HG02759 (cell line): ENCODE data around the gene CIBAR2.
"Not testable (repeated sequence)": the region's sequence is repeated elsewhere in the genome, so short reads cannot be mapped to it uniquely, and the experiment has no call there.

Experiments used
- ATAC-seq: cut with Tn5 transposase; IDR thresholded peaks from one replicate; pipeline ENCODE4 v1.9.1; 2021; ENCODE audit warnings: mild to moderate bottlenecking, moderate library complexity; ENCODE audit not compliant: unreplicated experiment

CIBAR2 gene

DNA sequence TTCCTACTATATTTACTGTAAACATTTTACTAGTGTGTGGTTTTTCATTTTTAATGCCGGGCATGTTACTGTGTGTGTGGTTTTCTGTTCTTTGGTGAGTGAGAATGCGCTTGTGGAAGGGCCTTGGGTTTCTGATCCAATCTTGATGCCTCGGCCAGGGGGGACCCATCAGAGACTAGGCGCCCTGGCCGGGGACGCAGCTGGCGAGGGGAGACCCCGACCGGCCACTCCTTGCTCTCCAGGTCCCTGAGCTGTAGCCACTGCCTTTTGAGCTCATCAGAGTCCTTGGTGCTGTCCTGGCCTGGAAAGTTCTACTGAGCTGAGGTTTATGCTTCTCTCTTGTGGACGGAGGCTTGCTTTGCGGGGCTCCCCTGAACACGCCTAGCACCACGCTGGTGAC lies 47.2 kb downstream of the CIBAR2 start:
- no peak for ATAC-seq

DNA sequence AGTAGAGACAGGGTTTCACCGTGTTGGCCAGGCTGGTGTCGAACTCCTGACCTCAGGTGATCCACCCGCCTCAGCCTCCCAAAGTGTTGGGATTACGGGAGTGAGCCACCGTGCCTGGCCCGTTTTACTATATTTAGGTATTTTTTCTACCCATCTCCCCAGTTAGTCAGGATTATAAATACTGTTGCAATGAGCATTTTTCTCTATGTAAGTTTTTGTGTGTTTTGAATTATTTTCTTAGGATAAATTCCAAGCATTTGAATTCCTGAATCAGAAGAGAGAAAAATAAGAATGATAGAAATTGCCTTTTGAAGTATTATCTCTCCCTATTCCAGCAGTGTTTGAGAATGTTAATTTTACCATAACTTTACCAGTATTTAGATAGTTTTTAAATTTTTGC lies 48.1 kb downstream of the CIBAR2 start:
- ATAC-seq, result no peak

DNA sequence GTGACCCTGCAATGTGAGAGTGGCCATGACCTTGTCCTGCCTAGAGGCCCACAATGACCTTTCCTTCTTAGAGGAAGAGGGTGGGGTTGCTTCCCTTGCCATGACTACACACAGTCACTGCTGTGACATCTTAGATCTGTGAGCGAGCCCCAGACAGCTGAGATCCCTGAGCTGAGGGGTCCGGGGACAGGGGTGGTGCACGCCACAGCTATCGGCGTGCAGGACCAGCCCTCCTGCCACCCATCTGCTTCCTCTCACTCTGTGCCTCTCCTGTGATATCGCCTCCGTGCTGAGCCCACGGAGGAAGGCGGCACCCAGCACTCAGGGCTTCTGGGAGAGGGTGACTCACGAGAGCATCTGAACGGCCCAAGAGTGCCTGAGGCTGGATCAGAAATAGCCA lies 49.4 kb downstream of the CIBAR2 start:
- ATAC-seq, result no peak

DNA sequence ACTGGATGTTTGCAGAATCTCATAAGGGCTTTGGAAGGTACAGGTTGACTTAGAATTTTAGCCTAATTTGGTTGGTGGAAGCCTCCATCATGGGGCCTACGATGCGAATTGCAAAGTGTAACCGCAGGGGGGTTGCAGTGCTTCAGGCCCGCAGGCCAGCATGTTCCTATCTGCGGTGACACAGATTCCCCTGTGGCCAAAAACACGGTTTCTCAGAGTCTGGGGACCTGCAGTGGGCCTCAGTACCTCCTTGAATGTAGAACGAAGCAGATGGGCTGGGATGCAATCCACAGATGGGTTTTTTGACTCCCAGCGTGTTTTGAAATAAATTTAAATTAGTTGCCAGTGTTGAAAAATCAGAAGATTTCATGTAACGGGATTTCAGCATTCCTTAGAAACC lies 49.9 kb downstream of the CIBAR2 start:
- no peak for ATAC-seq

DNA sequence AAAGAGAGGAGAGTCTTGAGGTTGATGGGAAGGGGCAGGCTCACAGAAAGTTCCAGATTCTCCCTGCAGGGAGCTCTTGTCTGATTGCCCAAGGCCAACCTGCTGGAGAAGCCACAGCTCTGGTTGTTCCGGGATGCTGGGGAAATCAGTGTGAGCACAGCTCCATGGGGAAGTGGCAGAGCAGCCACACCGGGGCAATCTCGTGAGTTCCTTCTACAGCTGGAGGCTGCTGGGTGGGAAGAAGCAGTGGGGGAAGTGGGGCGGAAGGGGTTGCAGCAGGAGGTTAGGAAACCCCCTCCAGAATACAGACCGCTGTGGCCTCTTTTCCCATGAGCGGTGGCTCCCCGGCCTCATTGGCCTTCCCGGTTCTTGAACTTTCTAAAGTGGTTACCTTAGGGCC lies 50.7 kb downstream of the CIBAR2 start:
- ATAC-seq, result no peak

DNA sequence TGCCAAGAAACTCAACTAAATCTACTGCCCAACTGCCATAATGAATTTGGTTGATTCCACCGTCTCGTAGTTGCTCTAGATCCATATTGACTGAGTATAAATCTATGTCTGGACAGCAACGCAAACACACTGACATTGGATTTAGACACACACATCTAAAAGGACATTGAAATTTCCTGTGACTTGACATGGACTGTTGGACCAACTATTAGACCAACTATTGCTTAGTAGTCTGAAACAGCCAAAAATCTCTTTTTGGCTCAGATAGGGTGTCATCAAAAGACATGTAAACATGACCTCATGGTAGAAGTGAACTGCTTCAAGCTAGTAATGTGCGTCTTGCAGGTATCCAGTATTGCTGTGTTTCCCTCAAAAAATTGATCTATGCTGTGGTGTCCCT lies 53.4 kb downstream of the CIBAR2 start:
- no peak for ATAC-seq

DNA sequence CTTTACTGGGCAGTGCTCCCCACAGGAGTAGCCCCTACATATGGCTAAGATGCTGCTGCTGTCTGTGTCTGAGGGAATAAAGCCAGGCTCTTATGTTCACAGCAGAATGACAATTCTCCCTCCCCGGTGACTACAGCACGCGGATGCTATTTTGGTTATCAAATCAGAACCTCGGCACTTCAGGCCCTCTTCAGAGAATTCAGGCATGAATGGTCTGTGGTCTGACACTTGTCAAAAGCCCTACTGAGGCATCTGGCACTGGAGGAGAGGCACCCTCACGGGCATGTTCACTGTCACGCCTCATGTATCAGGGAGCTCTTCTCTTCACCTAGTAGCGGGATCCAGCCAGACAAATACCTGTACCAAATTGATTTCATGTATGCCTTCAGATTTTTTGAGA lies 54.3 kb downstream of the CIBAR2 start:
- peak; percentile 37 for ATAC-seq

DNA sequence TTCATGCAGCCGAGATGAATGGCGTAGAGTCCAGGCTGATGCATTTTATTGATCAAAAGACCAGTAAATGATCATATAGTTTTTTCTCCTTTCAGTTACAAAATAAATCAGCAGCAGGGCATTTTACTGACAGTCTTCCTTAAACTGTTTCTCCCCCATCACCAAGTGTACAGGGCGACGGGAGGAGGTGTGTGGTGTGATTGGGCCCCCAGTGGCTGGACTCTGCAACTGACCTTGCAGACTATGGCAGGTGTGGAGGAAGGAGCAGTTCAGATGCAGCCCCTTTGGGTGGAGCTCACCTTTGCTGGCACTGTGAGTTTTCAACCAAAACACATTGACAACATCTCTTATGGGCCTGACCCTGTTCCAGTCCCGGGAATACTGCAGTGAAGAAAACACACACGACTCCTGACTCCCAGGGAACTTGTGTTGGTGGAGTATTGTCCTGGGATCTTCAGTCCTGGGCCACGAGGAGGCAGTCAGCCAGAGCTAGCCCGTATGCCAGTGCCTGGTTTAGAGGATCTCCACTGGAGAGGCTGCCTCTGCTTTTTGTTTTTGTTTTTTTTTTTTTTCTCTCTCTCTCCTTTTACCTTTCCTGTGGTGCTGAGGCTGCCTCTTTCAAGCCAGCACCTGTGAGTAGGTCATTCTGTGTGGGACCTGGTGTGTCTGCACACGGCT lies 54.9 kb downstream of the CIBAR2 start:
- no peak for ATAC-seq

DNA sequence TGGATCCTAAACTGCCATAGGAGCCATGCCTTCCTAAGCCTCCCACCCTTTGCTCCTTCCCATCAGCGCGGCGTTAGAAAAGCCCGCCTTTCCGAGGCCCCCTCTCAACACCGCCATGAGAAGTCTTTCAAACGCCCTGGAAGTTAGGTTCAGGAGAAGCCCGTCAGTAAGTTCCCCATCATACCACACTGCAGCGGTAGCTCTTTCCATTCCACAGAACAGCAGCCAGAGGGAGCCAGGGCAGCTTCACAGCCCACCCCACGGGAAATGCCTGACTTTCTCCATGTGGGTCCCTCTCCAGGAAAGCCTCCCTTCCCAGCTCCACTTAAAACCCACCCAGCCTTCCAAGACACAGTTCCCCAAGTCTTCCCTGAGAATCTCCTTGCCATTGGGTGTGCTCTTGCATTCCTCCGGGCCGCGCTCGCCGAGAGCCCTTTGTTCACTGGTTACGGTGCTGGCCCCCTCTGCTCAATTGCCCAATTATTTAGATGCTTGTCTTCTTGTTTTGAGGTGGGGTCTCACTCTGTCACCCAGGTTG lies 56.0 kb downstream of the CIBAR2 start:
- ATAC-seq, result no peak

DNA sequence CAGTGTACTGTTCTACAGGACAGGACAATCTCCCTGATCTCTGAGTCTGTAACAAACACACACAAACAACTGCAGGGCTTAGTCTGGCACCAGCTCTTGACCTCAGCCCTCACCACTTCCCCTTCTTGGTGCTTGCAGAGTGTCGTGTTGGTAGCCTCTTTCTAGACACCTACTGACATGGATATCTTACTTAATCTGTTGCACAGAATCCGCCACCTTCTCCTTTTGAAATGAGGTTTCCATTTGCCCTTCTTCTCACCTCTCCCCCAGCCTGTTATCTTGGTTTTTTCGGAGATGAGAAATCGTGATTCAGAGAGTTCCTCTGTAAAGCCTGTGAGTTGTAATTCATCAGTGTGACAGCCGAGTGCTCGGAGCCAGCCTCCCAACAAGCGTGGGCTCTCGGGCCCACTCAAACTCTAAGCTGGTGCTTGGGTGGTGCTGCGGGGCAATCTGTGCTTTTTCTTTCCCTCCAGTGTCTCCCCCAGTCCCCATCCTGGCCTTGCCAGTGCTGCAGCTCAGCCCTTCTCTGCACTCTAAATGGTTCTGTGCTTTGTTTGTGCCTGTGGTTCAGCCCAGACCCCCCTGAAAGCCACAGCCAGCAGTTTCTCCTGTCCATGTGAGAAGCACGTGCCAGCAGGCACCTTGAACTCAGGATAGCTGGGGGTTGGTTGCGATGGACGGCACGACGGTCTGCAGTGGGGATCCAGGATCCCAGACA lies 56.6 kb downstream of the CIBAR2 start:
- ATAC-seq, result peak; percentile 84

DNA sequence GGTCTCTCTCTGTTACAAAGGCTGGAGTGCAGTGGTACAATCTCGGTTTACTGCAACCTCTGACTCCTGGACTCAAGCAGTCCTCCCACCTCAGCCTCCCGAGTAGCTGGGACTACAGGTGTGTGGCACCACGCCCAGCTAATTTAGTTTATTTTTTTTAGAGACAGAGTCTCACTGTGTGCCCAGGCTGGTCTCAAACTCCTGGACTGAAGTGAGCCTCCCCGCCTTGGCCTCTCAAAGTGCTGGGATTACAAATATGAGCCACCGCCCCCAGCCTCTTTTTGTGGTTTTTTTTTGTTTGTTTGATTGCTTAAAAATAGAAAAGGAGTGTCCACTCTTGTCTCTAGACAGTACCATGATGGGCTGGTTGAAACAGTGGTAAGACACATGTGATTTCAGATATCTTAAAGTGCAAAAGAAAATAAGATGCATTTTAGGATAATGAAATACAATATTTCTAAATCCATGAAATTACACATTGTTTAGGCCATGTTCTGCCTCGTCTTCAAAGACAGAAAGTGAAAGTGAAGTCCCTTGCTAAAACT lies 57.3 kb downstream of the CIBAR2 start:
- ATAC-seq, result no peak

DNA sequence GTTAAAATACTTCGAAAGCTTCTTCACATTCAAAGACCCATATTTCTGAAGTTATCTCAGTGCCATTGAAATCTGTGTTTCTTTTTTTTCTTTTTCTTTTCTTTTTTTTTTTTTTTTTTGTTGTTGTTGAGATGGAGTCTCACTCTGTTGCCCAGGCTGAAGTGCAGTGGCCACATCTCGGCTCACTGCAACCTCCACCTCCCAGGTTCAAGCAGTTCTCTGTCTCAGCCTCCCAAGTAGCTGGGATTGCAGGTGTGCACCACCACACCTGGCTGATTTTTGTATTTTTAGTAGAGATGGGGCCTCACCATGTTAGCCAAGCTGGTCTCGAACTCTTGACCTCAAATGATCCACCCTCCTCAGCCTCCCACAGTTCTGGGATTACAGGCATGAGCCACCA lies 58.0 kb downstream of the CIBAR2 start:
- ATAC-seq, result not testable (repeated sequence)

DNA sequence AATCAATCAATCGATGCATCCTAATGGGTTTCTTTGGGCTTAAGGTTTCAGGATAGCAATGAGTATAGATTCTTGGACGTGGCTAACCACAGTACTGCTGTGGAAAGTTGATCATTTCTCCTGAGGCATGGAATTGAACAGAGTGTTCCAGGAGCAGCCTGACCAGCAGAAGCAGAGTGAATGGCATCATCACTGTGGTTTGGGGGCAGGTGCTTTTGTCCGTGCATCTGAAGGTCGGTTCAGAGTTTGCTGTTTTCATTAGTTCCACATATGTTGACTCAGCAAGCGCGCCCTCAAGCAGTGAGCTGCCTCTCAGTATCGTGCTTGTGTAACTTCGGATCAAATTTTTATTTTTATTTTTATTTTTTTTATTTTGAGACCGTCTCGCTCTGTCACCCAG lies 59.7 kb downstream of the CIBAR2 start:
- ATAC-seq, result no peak

DNA sequence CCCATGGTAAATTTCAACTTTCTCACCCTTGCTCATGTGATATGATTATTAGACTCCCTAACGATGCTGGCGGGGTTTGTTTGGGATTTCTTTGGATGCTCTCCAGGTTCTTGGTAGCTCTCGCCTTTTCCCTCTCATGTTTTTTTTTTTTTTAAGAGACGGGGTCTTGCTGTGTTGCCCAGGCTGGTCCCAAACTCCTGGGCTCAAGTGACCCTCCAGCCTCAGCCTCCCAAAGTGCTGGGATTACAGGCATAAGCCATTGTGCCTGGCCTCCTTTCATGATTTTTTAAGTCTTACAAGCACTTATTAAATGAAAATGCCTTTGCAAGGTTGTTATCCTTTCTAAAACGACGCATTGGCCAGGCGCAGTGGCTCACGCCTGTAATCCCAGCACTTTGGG lies 60.6 kb downstream of the CIBAR2 start:
- no peak for ATAC-seq

DNA sequence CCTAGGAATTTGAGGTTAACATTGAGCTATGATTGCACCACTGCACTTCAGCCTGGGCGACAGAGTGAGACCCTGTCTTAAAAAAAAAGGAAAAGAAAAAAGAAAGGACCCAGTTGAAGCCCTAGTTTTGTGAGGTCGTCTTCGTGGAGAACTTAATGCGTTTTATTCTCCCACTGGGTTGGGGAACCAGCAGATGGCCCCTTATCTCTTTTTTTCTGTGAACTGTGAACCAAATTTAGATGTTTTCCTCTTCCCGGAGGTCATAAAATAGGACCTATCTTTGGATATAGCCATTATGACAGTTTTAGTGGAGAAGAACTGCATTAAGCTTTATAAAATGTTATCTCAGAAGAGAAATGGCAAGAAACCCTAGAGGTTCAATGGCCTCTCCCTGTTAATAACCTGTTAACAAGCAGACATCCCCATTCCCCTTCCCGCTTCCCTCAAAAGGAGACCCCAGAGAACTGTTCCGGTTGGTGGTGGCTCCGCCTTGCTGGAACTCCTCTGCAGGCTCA lies 61.1 kb downstream of the CIBAR2 start:
- no peak for ATAC-seq

DNA sequence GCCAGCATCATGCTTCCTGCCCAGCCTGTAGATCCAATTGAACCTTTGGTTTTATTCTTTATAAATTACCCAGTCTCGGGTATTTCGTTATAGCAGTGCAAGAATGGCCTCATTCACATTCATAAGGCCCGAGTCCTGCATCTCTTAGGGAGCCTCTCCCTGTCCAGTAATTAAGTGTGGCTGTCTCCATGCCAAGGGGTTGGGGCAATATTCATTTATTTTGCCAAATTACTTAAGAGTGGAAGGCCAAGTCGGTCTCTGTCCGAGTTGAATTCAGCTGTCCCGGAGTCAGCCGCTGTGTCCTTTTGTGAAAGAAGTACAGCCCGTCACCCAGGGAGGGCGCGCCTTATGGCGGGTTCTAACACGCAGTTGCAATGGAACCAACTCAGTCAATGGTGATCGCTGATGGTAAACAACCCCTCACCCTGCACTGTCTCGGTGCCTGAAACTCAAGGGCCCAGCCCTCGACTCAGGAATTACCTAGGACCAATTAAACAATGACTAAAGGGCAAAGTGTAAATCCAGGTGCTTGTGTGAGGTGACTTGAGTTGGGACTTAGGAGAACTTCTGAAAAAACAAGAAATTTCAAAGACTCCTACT lies 62.5 kb downstream of the CIBAR2 start:
- ATAC-seq, result no peak

DNA sequence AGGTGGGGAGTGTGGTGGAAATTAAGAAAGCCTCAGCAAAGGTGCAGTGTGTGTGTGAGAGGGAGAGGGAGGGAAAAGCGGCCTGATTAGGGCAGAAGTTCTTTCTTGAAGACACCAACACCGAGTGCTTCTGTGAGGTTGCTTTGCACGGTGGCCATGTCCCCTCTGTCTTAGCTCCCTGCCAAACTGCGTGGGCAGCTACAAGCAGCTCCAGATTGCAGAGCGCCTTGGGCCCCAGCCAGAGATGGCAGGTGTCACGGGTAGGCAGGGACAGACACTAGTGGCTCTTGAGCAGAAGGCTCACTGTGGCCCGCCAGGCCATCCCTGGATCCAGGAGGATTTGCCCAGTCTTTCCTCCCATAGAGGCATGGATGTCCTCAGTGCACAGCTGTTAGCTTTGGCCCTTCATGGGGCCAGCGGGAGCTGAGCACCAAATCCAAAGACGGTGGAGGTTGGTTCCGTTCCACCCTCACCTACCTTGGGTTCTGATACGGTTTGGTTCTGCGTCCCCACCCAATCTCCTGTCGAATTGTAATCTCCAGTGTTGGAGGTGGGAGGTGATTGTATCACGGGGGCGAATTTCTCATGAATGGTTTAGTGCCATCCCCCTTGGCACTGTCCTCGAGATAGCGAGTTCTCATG lies 63.2 kb downstream of the CIBAR2 start:
- ATAC-seq, result no peak
